Muscle of arm (tissue), 12 donors: ENCODE data around the gene GSK3B. TPM values are rescaled to one million over a fixed set of nuclear protein-coding genes. Genes with fewer than 3 reads are reported as not detected.

Source experiments
- DNase-seq: peaks from one replicate; pipeline ENCODE4 v3.0.0-alpha.2; 2013
- polyA plus RNA-seq, 12 donors: library from polyadenylated mRNA; unstranded; fragments of 120-200 nt; gene quantifications; one replicate each; pipeline ENCODE4 v1.2.1, GENCODE V29; 2013; ENCODE audit not compliant: insufficient read length in 12 of 12

The GSK3B gene
- polyA plus RNA-seq, 12 donors: 26.2 to 43.2 (median 31.5) TPM; not detected in 1

- no peak for DNase-seq
Observed at GRCh38 chr3:119826711-119827608, 267.3 kb downstream of the GSK3B start.

- DNase-seq: no peak
Observed at GRCh38 chr3:119825820-119826219, 268.4 kb downstream of the GSK3B start.

GRCh38 chr3:119819806-119820205, 274.4 kb downstream of the GSK3B start:
- no peak for DNase-seq

GRCh38 chr3:119818937-119819336, 275.3 kb downstream of the GSK3B start:
- no peak for DNase-seq

- no peak for DNase-seq
Observed at GRCh38 chr3:119817583-119818363, 276.5 kb downstream of the GSK3B start.

GRCh38 chr3:119817071-119817470, 277.2 kb downstream of the GSK3B start:
- DNase-seq: no peak

- DNase-seq: no peak
Observed at GRCh38 chr3:119815716-119816115, 278.5 kb downstream of the GSK3B start.

- no peak for DNase-seq
Observed at GRCh38 chr3:119812491-119813058, 281.7 kb downstream of the GSK3B start.

- DNase-seq: no peak
Observed at GRCh38 chr3:119810018-119810435, 284.2 kb downstream of the GSK3B start.

GRCh38 chr3:119809249-119810017, 284.8 kb downstream of the GSK3B start:
- no peak for DNase-seq

GRCh38 chr3:119808843-119809242, 285.4 kb downstream of the GSK3B start:
- DNase-seq: no peak

GRCh38 chr3:119808244-119808643, 286.0 kb downstream of the GSK3B start:
- DNase-seq: no peak

- DNase-seq: no peak
Observed at GRCh38 chr3:119800844-119801243, 293.4 kb downstream of the GSK3B start.

- DNase-seq: no peak
Observed at GRCh38 chr3:119796785-119797184, 297.5 kb downstream of the GSK3B start.

- no peak for DNase-seq
Observed at GRCh38 chr3:119796368-119796767, 297.9 kb downstream of the GSK3B start.

GRCh38 chr3:119795849-119796248, 298.4 kb downstream of the GSK3B start:
- DNase-seq: no peak

GRCh38 chr3:119794971-119795612, 299.2 kb downstream of the GSK3B start:
- no peak for DNase-seq

- DNase-seq: no peak
Observed at GRCh38 chr3:119794401-119794800, 299.8 kb downstream of the GSK3B start.

GRCh38 chr3:119792270-119792669, 302.0 kb downstream of the GSK3B start:
- no peak for DNase-seq

GRCh38 chr3:119790369-119790768, 303.9 kb downstream of the GSK3B start:
- no peak for DNase-seq

- no peak for DNase-seq
Observed at GRCh38 chr3:119786409-119786808, 307.8 kb downstream of the GSK3B start.
